CD4-positive, alpha-beta T cell treated with Interleukin-10 for 1 hour (primary cell): Measurements from ENCODE around the gene CEP120.

Experiments used
- DNase-seq: peaks from one replicate; pipeline ENCODE4 v3.0.0-alpha.2; 2020

The CEP120 gene

DNA sequence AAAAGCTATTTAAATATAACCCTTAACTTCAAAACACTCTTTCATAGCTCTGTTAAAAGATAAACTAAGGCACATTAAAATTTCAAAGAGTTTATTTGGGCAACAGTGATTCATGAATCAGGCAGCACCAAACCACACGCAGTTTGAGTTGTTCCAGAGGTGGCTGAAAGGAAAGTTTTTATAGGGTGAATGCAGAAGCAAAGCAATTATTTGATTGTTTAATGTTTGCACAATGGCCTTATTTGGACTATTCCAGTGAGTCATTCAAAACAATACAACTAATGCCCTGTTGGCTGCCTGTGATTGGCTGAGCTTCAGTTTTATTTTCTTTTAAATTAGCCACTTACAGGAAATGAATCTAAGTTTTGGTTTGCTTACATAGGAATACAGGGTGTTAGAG is 125.3 kb downstream of the CEP120 start:
- DNase-seq: no peak

DNA sequence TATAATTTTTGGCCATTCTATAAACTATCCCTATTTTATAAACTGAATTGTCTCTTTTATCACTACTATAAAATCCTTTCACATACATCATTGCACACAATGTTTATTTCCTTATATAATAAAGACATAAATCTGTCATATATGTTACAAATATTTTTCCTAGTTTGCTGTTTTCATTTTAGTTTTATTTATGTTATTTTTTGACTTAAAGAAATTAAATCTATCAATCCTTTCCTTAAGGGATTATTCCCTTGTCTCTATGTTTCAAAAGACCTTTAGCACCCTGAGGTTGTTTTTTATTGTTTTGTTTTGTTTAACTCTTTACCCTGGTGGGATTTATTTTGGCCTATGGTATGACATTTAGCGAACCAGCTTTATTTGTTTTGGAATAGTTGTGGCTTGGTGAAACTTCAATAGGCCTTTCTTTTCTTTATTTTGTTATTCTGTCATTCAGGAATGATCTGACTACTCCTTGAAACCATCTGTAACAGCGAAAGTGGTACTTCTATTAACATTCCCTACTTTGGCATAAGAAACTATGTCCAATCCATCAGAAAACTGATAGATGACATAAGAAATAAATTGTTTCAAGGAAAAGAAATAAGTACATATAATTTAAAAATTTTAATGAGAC is 125.9 kb downstream of the CEP120 start:
- DNase-seq: no peak
